IMR-90 (cell line): Measurements from ENCODE around the gene IGHMBP2. TPM values are rescaled to one million over a fixed set of nuclear protein-coding genes. Genes with fewer than 3 reads are reported as not detected.

Experiments used
- ATAC-seq: fragments of 200-7000 bp; cut with Tn5 transposase; 2 replicates; pipeline ENCODE4 v1.9.1; 2020; ENCODE audit warnings: low read depth, mild to moderate bottlenecking, moderate library complexity
- BruUV-seq: library from RNA; stranded (reverse); fragments of 400-500 nt; replicated peaks from 2 replicates; lab custom pipeline; 2021; lab: Mats Ljungman, UMichigan
- CTCF ChIA-PET: fragments of 300-600 bp; formaldehyde crosslinking; extraction: SDS; loops from one replicate; lab custom pipeline; 2021; ENCODE audit warnings: antibody characterized with exemption; lab: Yijun Ruan, JAX
- POLR2A ChIA-PET: fragments of 300-600 bp; sonication (Branson Sonifier 250); formaldehyde crosslinking; loops from one replicate; lab custom pipeline; 2022; ENCODE audit warnings: antibody characterized with exemption; ENCODE audit not compliant: unreplicated experiment; lab: Charles Lee
- DNase-seq: peaks from one replicate; pipeline ENCODE4 v3.0.0; 2013
- H2AFZ ChIP-seq: replicated peaks from 2 replicates; pipeline ENCODE3; 2013; ENCODE audit warnings: low read length, mild to moderate bottlenecking; ENCODE audit not compliant: poor library complexity
- H2AK5ac ChIP-seq: 2 replicates; pipeline ENCODE4 v1.6.1; 2013; ENCODE audit warnings: low read depth, low read length, inconsistent platforms
- H2AK9ac ChIP-seq: replicated peaks from 2 replicates; pipeline ENCODE3; 2013; ENCODE audit warnings: mild to moderate bottlenecking, low read depth, low read length, moderate library complexity; ENCODE audit not compliant: poor library complexity
- H2BK120ac ChIP-seq: 2 replicates; pipeline ENCODE4 v1.6.1; 2013; ENCODE audit warnings: low read depth, low read length, inconsistent platforms
- H2BK15ac ChIP-seq: 3 replicates; pipeline ENCODE4 v1.6.1; 2013; ENCODE audit warnings: low read depth, low read length, inconsistent platforms
- H2BK20ac ChIP-seq: 2 replicates; pipeline ENCODE4 v1.6.1; 2013; ENCODE audit warnings: low read depth, mild to moderate bottlenecking, inconsistent platforms, low read length, moderate library complexity
- H2BK5ac ChIP-seq: 2 replicates; pipeline ENCODE4 v1.6.1; 2013; ENCODE audit warnings: mild to moderate bottlenecking, low read depth, low read length, inconsistent platforms; ENCODE audit not compliant: poor library complexity, severe bottlenecking
- H3K14ac ChIP-seq: replicated peaks from 2 replicates; pipeline ENCODE4 v1.6.1; 2013; ENCODE audit warnings: low read depth, low read length, inconsistent platforms
- H3K18ac ChIP-seq: 2 replicates; pipeline ENCODE4 v1.6.1; 2013; ENCODE audit warnings: low read depth, low read length, control low read depth
- H3K23ac ChIP-seq: 2 replicates; pipeline ENCODE4 v1.6.1; 2013; ENCODE audit warnings: low read depth, low read length, inconsistent platforms
- H3K27ac ChIP-seq: 2 replicates; pipeline ENCODE4 v1.5.1; 2013; ENCODE audit warnings: mild to moderate bottlenecking, control low read depth, low read length; ENCODE audit not compliant: insufficient read depth
- H3K27me3 ChIP-seq: 2 replicates; pipeline ENCODE4 v1.6.1; 2013; ENCODE audit warnings: low read length; ENCODE audit not compliant: control insufficient read depth, insufficient read depth
- H3K36me3 ChIP-seq: 2 replicates; pipeline ENCODE4 v1.6.1; 2013; ENCODE audit warnings: low read length, mixed read lengths; ENCODE audit not compliant: control insufficient read depth, insufficient read depth
- H3K4ac ChIP-seq: 2 replicates; pipeline ENCODE4 v1.6.1; 2013; ENCODE audit warnings: low read depth, low read length, inconsistent platforms
- H3K4me1 ChIP-seq: 2 replicates; pipeline ENCODE4 v1.6.1; 2013; ENCODE audit warnings: low read length, mixed read lengths; ENCODE audit not compliant: control insufficient read depth, insufficient read depth
- H3K4me2 ChIP-seq: 2 replicates; pipeline ENCODE4 v1.6.1; 2013; ENCODE audit warnings: low read depth, mild to moderate bottlenecking, control low read depth, low read length, moderate library complexity
- H3K4me3 ChIP-seq: 2 replicates; pipeline ENCODE4 v1.5.1; 2013; ENCODE audit warnings: low read depth, mild to moderate bottlenecking, control low read depth, low read length, moderate library complexity; ENCODE audit not compliant: insufficient read depth
- H3K56ac ChIP-seq: 2 replicates; pipeline ENCODE4 v1.6.1; 2013; ENCODE audit warnings: low read length, inconsistent platforms; ENCODE audit not compliant: insufficient read depth; ENCODE audit errors: extremely low read depth
- H3K79me1 ChIP-seq, 2 experiments: 2 replicates each; pipeline ENCODE4 v1.6.1; 2013; ENCODE audit warnings: low read length in 2 of 2, inconsistent platforms in 1 of 2, low read depth in 1 of 2
- H3K9ac ChIP-seq: 2 replicates; pipeline ENCODE4 v1.6.1; 2013; ENCODE audit warnings: low read depth, low read length, control low read depth
- H3K9me1 ChIP-seq: 2 replicates; pipeline ENCODE4 v1.6.1; 2013; ENCODE audit warnings: low read length, inconsistent platforms; ENCODE audit not compliant: insufficient read depth
- H3K9me3 ChIP-seq: 2 replicates; pipeline ENCODE4 v1.6.1; 2013; ENCODE audit warnings: low read length; ENCODE audit not compliant: control insufficient read depth, insufficient read depth
- H4K20me1 ChIP-seq: 2 replicates; pipeline ENCODE4 v1.6.1; 2013; ENCODE audit warnings: low read length, inconsistent platforms; ENCODE audit not compliant: insufficient read depth
- H4K5ac ChIP-seq: 2 replicates; pipeline ENCODE4 v1.6.1; 2013; ENCODE audit warnings: mild to moderate bottlenecking, low read depth, low read length, control low read depth
- H4K8ac ChIP-seq, 2 experiments: 2 replicates each; pipeline ENCODE4 v1.6.1; 2013; ENCODE audit warnings: low read depth in 2 of 2, low read length in 2 of 2, control low read depth in 1 of 2, inconsistent platforms in 1 of 2
- H4K91ac ChIP-seq: 2 replicates; pipeline ENCODE4 v1.6.1; 2013; ENCODE audit warnings: low read depth, low read length, inconsistent platforms; ENCODE audit not compliant: insufficient read depth
- BHLHE40 ChIP-seq: fragments of 150-350 bp; IDR thresholded peaks from 2 replicates; pipeline ENCODE4 v1.6.1; 2016; ENCODE audit warnings: mild to moderate bottlenecking, low read depth, low read length
- CEBPB ChIP-seq: IDR thresholded peaks from 2 replicates; pipeline ENCODE4 v1.6.1; 2012; ENCODE audit warnings: low read depth, low read length, improper control_type of control experiment
- CHD1 ChIP-seq: IDR thresholded peaks from 2 replicates; pipeline ENCODE4 v1.6.1; 2012; ENCODE audit warnings: low read depth, low read length, improper control_type of control experiment
- CTCF ChIP-seq: conservative IDR thresholded peaks from 2 replicates; pipeline ENCODE4 v1.5.1; 2012; ENCODE audit warnings: mild to moderate bottlenecking, low read depth, low read length, improper control_type of control experiment
- FOS ChIP-seq: fragments of 150-350 bp; IDR thresholded peaks from 2 replicates; pipeline ENCODE4 v1.6.1; 2016; ENCODE audit warnings: low read depth, low read length
- MAFK ChIP-seq: IDR thresholded peaks from 2 replicates; pipeline ENCODE4 v1.6.1; 2012; ENCODE audit warnings: low read depth, low read length, improper control_type of control experiment
- POLR2A ChIP-seq: IDR thresholded peaks from 2 replicates; pipeline ENCODE4 v1.6.1; 2012; ENCODE audit warnings: mild to moderate bottlenecking, low read depth, low read length
- RFX5 ChIP-seq: IDR thresholded peaks from 2 replicates; pipeline ENCODE4 v1.8.0; 2012; ENCODE audit warnings: low read depth, mild to moderate bottlenecking, low read length, moderate library complexity
- USF2 ChIP-seq: fragments of 150-350 bp; IDR thresholded peaks from 2 replicates; pipeline ENCODE4 v1.6.1; 2017; ENCODE audit warnings: mild to moderate bottlenecking, antibody characterized with exemption, low read length, low read depth
- WGBS, 2 experiments: methylation state at CpG; one replicate each; pipeline versions ENCODE4 v1.1.5 to v1.1.7; 2013; ENCODE audit warnings: missing lambda C conversion rate in 2 of 2; ENCODE audit not compliant: insufficient read length in 1 of 2; ENCODE audit errors: extremely low coverage in 2 of 2; 5-methylcytosine and 5-hydroxymethylcytosine counted together
- dilution Hi-C: fragments of 300-500 bp; cut with HindIII; formaldehyde crosslinking; loops from one replicate; pipeline ENCODE4 v1.14.3; 2018; ENCODE audit warnings: low sequenced_read_pairs; ENCODE audit not compliant: unreplicated experiment
- in situ Hi-C: fragments of 300-500 bp; cut with MboI; formaldehyde crosslinking; loops from 3 replicates; pipeline ENCODE4 v1.14.3; 2019; ENCODE audit warnings: low sequenced_read_pairs, inconsistent platforms, mixed read lengths
- intact Hi-C: fragments of 100-400 bp; cut with micrococcal nuclease; formaldehyde crosslinking; loops from 2 replicates; pipeline ENCODE4 v1.10.0; 2022
- polyA plus RNA-seq, 3 experiments: library from polyadenylated mRNA; depleted of rRNA; stranded (reverse); fragments of >200 nt; gene quantifications; 2 replicates each; pipeline ENCODE4 v1.2.3, GENCODE V29; 2012; ENCODE audit warnings: low replicate concordance in 1 of 3
- total RNA-seq: library from RNA; depleted of rRNA; stranded (reverse); fragments of >200 nt; gene quantifications from 2 replicates; pipeline ENCODE4 v1.2.3, GENCODE V29; 2012

The IGHMBP2 gene
- total and polyA plus RNA-seq, 2 of the 4 experiments (the other 2 are of a cell fraction) = 4.5 to 11.1 TPM

- H3K9me3 ChIP-seq = no peaks in the 10 kb centered on the region
- H3K27me3 ChIP-seq = no peaks in the 10 kb centered on the region
- no TSS peak for BruUV-seq
- no peaks in the 10 kb centered on the region for H4K20me1 ChIP-seq
- H4K91ac ChIP-seq = no peak overlapping the region
- intact Hi-C loops = no loop called here
- H3K4me2 ChIP-seq = no peak overlapping the region
- H2BK15ac ChIP-seq = no peak overlapping the region
- no peaks in the 10 kb centered on the region for H3K9me1 ChIP-seq
- ATAC-seq (peak; percentile 69), DNase-seq (peak; percentile 64)
- H2BK20ac ChIP-seq = no peak overlapping the region
- POLR2A ChIA-PET = no interaction called here
- H2AK9ac ChIP-seq = peak overlapping the region; percentile 63
- no peak overlapping the region for H3K23ac ChIP-seq
- H3K36me3 ChIP-seq = peaks cover 26% of the 10 kb centered on the region
- CTCF ChIA-PET = interaction anchor here (0.6 to 0.8 kb wide), 2 partner anchors 11 to 108 kb away, joined by 3 read pairs; no protein-coding TSS in a partner anchor
- no peak overlapping the region for H2AFZ ChIP-seq
- 63% methylated on average over 12 of the region's 17 CpGs; no CpG with 5 or more reads in 1 of the 2 experiments for WGBS, 2 experiments
- in situ Hi-C loops = no loop called here
- H3K56ac ChIP-seq = no peak overlapping the region
- H3K4ac ChIP-seq = no peak overlapping the region
- no peak overlapping the region for H4K8ac ChIP-seq
- H4K5ac ChIP-seq = no peak overlapping the region
- no peak overlapping the region for H2AK5ac ChIP-seq
- no peak overlapping the region for H3K14ac ChIP-seq
- dilution Hi-C loops = no loop called here
- H2BK5ac ChIP-seq = no peak overlapping the region
- peaks cover 3% of the 10 kb centered on the region; the same call in 1 of the 2 replicates for H3K4me1 ChIP-seq
- H3K18ac ChIP-seq = no peak overlapping the region
- no peak overlapping the region for H2BK120ac ChIP-seq
- H3K9ac ChIP-seq = no peak overlapping the region
- H3K79me1 ChIP-seq = no peaks in the 10 kb centered on the region
- TF ChIP-seq CTCF = no peak
- no peak for TF ChIP-seq BHLHE40
- no peak for TF ChIP-seq CHD1
- no peak for TF ChIP-seq MAFK
- TF ChIP-seq CEBPB = no peak
- no peak for TF ChIP-seq FOS
- no peak for TF ChIP-seq USF2
- TF ChIP-seq RFX5 = no peak
- no peak for TF ChIP-seq POLR2A
- no peak overlapping the region for H3K27ac ChIP-seq
- no peak overlapping the region for H3K4me3 ChIP-seq
Measured at GRCh38 chr11:68890490-68891231, 13.0 kb upstream of the IGHMBP2 start.
